NCI-H524 treated with DMSO at 0.1 percent for 48 hours (cell line): ENCODE data around the gene ZNF324.
A peak's percentile ranks its signal among the peaks of the same experiment; 100 is the strongest.
"Not testable (repeated sequence)": the region's sequence is repeated elsewhere in the genome, so short reads cannot be mapped to it uniquely, and the experiment has no call there.

Source experiments
- DNase-seq: peaks from one replicate; lab custom pipeline; 2025; lab: John Stamatoyannopoulos, UW

Gene ZNF324

GRCh38 chr19:58466760-58467589 lies at the start of gene ZNF324:
Gene ZNF324 (plus strand): TSS chr19:58467080. CDS start chr19:58469186, 2,106 bp downstream.
- DNase-seq, result peak; percentile 79

GRCh38 chr19:58428617-58429016 lies 38.3 kb upstream of the ZNF324 start:
- DNase-seq, result no peak

GRCh38 chr19:58429745-58430144 lies 37.1 kb upstream of the ZNF324 start:
- no peak for DNase-seq

GRCh38 chr19:58434217-58434616 lies 32.7 kb upstream of the ZNF324 start:
- no peak for DNase-seq

- DNase-seq, result peak; percentile 99
Observed at GRCh38 chr19:58439576-58440554, 27.0 kb upstream of the ZNF324 start, which contains the start of gene ZNF132. Gene ZNF132 (minus strand): TSS chr19:58440153. CDS start chr19:58439821, 332 bp downstream.

GRCh38 chr19:58440556-58440955 lies 26.3 kb upstream of the ZNF324 start:
- DNase-seq, result no peak

- DNase-seq, result not testable (repeated sequence)
Observed at GRCh38 chr19:58442986-58443385, 23.9 kb upstream of the ZNF324 start.

GRCh38 chr19:58448860-58449259 lies 18.0 kb upstream of the ZNF324 start:
- not testable (repeated sequence) for DNase-seq

GRCh38 chr19:58449980-58450379 lies 16.9 kb upstream of the ZNF324 start:
- DNase-seq, result not testable (repeated sequence)

GRCh38 chr19:58450856-58451357 lies 16.0 kb upstream of the ZNF324 start:
- DNase-seq, result no peak

GRCh38 chr19:58451358-58452101 lies 15.3 kb upstream of the ZNF324 start, which contains the start of gene ZNF324B:
Gene ZNF324B (plus strand): TSS chr19:58451622. CDS start chr19:58453702, 2,080 bp downstream.
- DNase-seq, result peak; percentile 87

GRCh38 chr19:58453743-58454142 lies 13.1 kb upstream of the ZNF324 start:
- no peak for DNase-seq

- no peak for DNase-seq
Observed at GRCh38 chr19:58455306-58455705, 11.6 kb upstream of the ZNF324 start.

GRCh38 chr19:58456111-58456510 lies 10.8 kb upstream of the ZNF324 start:
- no peak for DNase-seq

GRCh38 chr19:58460039-58460438 lies 6.8 kb upstream of the ZNF324 start:
- no peak for DNase-seq

- no peak for DNase-seq
Observed at GRCh38 chr19:58466089-58466759, 656 bp upstream of the ZNF324 start.

GRCh38 chr19:58468216-58468839 lies 1.4 kb downstream of the ZNF324 start:
- DNase-seq, result no peak

GRCh38 chr19:58469241-58470013 lies 2.5 kb downstream of the ZNF324 start:
- no peak for DNase-seq

- DNase-seq, result not testable (repeated sequence)
Observed at GRCh38 chr19:58470837-58471543, 4.1 kb downstream of the ZNF324 start.
